Measurements from ENCODE around the gene ADGRF5.

Gene ADGRF5

DNA sequence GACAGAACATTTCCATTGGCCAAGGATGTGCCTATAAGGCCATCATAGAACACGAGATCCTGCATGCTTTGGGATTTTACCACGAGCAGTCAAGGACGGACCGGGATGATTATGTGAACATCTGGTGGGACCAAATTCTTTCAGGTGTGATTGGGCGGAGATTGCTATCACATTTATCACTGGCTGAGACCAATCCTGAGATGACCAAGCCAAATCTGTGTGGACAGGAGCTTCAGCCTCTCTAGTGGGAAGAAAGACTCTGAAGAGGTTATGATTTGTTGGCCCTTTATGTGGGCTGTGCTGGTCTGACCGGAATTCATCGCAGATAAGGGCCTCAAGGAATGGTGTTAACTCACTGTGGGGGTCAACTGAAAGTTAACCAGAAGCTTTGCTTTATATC is 102.2 kb downstream of the ADGRF5 start:
- DNase-seq, result no peak

DNA sequence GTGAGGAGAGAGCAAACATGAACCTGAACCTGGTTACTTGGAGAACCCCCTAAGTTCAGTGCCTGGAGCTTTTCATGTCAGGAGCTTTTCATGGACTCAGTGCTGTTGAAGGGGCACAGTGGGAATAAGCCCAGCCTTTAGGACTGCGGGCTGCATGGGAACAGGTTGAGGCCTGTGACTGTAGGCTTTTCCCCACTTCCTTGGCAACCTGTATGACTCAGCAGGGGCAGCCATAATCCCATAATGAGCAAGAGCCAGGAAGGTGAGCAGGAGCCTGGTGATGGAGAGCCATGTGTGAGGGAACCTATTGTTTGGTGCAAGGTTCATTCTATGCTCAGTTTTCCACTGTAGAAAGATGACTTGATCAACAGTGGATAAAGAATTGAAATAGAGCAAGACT is 105.1 kb downstream of the ADGRF5 start:
- DNase-seq, result no peak

DNA sequence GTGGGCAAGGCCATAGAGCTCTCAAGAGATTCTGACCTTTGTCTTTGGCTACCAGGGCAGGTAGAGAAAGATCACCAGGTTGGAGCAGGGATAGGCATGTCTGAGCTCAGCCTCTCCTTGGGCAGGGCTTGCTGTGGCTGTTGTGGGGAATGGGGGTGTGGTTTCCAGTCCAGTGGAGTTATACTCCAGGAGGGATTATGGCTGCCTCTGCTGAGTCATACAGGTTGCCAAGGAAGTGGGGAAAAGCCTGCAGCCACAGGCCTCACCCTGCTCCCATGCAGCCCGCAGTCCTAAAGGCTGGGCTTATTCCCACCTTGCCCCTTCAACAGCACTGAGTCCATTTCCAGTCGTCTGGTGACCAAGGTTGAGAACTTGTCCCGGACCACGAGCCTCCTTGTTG is 106.6 kb downstream of the ADGRF5 start:
- DNase-seq, result no peak

DNA sequence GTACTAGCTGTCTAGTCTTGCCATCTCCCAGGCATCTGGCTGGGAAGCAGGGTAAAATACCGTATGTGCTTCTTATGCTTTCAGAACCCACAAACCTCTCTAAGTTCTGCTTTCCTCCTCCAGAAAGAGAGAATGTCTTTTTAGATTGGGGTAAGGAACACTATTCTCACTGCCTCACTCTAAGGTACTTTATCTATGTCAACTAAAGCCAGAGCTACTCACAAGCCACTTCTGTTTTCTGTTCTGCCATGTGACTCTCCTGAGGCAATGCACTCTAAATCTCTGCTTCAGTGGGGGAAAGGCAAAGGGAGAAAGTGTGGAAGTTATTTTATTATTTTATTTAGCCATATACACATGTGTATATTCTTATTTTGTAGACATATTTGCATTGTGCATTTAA is 112.9 kb downstream of the ADGRF5 start:
- peak; percentile 34 for DNase-seq

Measured in inflammatory macrophage treated with lipopolysaccharide for 4 hours (primary cell).